HL-60 (cell line): ENCODE results near the gene TBCK.

Source experiments
- DNase-seq, 2 experiments: peaks; one replicate each; pipeline ENCODE4 v3.0.0-alpha.2; 2010 to 2020; ENCODE audit warnings: low read depth in 1 of 2, low spot score in 1 of 2
- H3K27ac ChIP-seq: fragments of 250-450 bp; sonication (Bioruptor Pico); replicated peaks from 2 replicates; pipeline ENCODE4 v1.5.1; 2020; ENCODE audit warnings: mild to moderate bottlenecking, moderate library complexity
- H3K27me3 ChIP-seq: fragments of 250-450 bp; sonication (Bioruptor Pico); 2 replicates; pipeline ENCODE4 v1.5.1; 2021; ENCODE audit warnings: mild to moderate bottlenecking, moderate library complexity; ENCODE audit not compliant: insufficient read depth, poor library complexity, severe bottlenecking
- H3K4me3 ChIP-seq: replicated peaks from 2 replicates; pipeline ENCODE4 v1.5.1; 2011; ENCODE audit warnings: mild to moderate bottlenecking, control low read depth, low read length; ENCODE audit not compliant: insufficient read depth
- CTCF ChIP-seq: IDR thresholded peaks from one replicate; pipeline ENCODE4 v1.5.1; 2011; ENCODE audit warnings: low read length, control low read depth, inconsistent platforms; ENCODE audit not compliant: insufficient read depth
- GABPA ChIP-seq: IDR thresholded peaks from 2 replicates; pipeline ENCODE4 v1.6.1; 2012; ENCODE audit warnings: low read depth
- POLR2AphosphoS5 ChIP-seq: IDR thresholded peaks from 2 replicates; pipeline ENCODE4 v1.6.1; 2012; ENCODE audit warnings: low read depth
- REST ChIP-seq: IDR thresholded peaks from 2 replicates; pipeline ENCODE4 v1.6.1; 2012; ENCODE audit warnings: low read depth; ENCODE audit not compliant: insufficient replicate concordance
- SPI1 ChIP-seq: IDR thresholded peaks from 2 replicates; pipeline ENCODE4 v1.6.1; 2012; ENCODE audit warnings: low read depth, mild to moderate bottlenecking, borderline replicate concordance

Gene TBCK

GRCh38 chr4:106246441-106246840, 69.6 kb downstream of the TBCK start:
- DNase-seq = no peak
- TF ChIP-seq GABPA = no peak
- no peak for TF ChIP-seq REST
- TF ChIP-seq POLR2AphosphoS5 = no peak
- no peak for TF ChIP-seq CTCF
- no peak for TF ChIP-seq SPI1
- Histone ChIP-seq H3K4me3 (no peak overlapping the region), H3K27ac (no peak overlapping the region), H3K27me3 (no peaks in the 10 kb centered on the region)

- TF ChIP-seq GABPA (no peak), SPI1 (no peak), POLR2AphosphoS5 (no peak), REST (no peak), CTCF (no peak)
- Histone ChIP-seq H3K4me3 (no peak overlapping the region), H3K27me3 (no peaks in the 10 kb centered on the region), H3K27ac (no peak overlapping the region)
- no peak for DNase-seq
Measured at GRCh38 chr4:106245176-106245575, 70.8 kb downstream of the TBCK start.

GRCh38 chr4:106240699-106241098, 75.3 kb downstream of the TBCK start:
- TF ChIP-seq SPI1 (no peak), GABPA (no peak), REST (no peak), POLR2AphosphoS5 (no peak), CTCF (no peak)
- H3K27me3 ChIP-seq = no peaks in the 10 kb centered on the region
- H3K4me3 ChIP-seq = no peak overlapping the region
- no peak for DNase-seq
- no peak overlapping the region for H3K27ac ChIP-seq
